ENCODE results near the gene CPNE4. TPM values are rescaled to one million over a fixed set of nuclear protein-coding genes. Genes with fewer than 3 reads are reported as not detected.

The CPNE4 gene
- total RNA-seq, 4 donors from 2014 or later: not detected

DNA sequence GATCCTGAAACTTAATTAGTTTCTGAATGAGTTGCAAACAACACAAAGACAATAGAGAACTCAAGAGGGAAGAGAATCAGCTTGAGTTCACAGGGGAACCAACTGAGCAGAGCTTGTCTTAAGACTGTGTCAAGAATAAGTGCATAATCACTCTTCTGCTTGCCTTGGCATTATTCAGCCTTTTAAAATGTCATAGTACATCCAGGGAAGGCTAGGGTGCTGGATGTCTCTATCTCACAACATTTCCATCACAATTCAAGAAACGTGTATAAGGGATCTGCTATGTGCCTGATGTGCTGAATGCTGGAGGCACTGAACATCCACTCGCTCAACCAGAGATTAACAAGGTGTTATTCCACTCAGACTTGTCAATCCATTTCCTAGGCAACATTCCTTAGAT, 122.6 kb downstream of the CPNE4 start:
- Histone ChIP-seq H3K36me3 (no peaks in the 10 kb centered on the region), H3K27ac (no peak overlapping the region), H3K4me1 (no peaks in the 10 kb centered on the region), H3K9me3 (no peaks in the 10 kb centered on the region), H3K27me3 (no peaks in the 10 kb centered on the region), H3K4me3 (no peak overlapping the region)
- no peak for DNase-seq
- no peak for TF ChIP-seq POLR2A (IDR thresholded peaks at IDR 0.05)
- intact Hi-C loops (cut with DNase I; ENCODE audit: low total_unique reads) (no loop called here), in situ Hi-C loops (cut with MboI; ENCODE audit: low sequenced_read_pairs in 4 of 4) (no loop called here)
- ATAC-seq: no peak

DNA sequence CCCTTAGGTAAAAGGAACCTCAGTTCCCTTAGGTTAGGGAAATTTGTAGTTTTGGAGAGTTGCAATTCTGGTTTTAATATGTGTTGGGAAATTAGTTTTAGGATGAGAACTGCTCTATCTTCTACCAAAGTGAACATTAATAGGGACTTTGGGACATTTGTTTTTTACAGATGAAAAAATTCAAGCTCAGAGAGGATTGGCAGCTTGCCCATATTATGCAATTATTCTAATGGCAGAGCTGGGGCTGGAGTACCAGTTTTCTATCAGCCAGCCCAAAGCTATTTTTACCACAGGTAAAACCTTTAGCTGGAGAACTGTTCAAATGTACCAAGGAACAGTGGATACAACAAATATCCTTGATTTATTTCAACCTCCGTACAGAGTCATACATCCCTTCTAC, 127.0 kb downstream of the CPNE4 start:
- Histone ChIP-seq H3K36me3 (no peaks in the 10 kb centered on the region), H3K9me3 (no peaks in the 10 kb centered on the region), H3K27me3 (no peaks in the 10 kb centered on the region), H3K27ac (no peak overlapping the region), H3K4me3 (no peak overlapping the region), H3K4me1 (no peaks in the 10 kb centered on the region)
- no peak for TF ChIP-seq POLR2A (IDR thresholded peaks at IDR 0.05)
- TF ChIP-seq, protein P1, sequence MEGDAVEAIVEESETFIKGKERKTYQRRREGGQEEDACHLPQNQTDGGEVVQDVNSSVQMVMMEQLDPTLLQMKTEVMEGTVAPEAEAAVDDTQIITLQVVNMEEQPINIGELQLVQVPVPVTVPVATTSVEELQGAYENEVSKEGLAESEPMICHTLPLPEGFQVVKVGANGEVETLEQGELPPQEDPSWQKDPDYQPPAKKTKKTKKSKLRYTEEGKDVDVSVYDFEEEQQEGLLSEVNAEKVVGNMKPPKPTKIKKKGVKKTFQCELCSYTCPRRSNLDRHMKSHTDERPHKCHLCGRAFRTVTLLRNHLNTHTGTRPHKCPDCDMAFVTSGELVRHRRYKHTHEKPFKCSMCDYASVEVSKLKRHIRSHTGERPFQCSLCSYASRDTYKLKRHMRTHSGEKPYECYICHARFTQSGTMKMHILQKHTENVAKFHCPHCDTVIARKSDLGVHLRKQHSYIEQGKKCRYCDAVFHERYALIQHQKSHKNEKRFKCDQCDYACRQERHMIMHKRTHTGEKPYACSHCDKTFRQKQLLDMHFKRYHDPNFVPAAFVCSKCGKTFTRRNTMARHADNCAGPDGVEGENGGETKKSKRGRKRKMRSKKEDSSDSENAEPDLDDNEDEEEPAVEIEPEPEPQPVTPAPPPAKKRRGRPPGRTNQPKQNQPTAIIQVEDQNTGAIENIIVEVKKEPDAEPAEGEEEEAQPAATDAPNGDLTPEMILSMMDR (IDR thresholded peaks at IDR 0.05 in 4 of 5, conservative IDR thresholded peaks at IDR 0.05 in 1 of 5): no peak
- DNase-seq (no peak), ATAC-seq (no peak)
- in situ Hi-C loops (cut with MboI; ENCODE audit: low sequenced_read_pairs in 4 of 4) (no loop called here), intact Hi-C loops (cut with DNase I; ENCODE audit: low total_unique reads) (no loop called here)

DNA sequence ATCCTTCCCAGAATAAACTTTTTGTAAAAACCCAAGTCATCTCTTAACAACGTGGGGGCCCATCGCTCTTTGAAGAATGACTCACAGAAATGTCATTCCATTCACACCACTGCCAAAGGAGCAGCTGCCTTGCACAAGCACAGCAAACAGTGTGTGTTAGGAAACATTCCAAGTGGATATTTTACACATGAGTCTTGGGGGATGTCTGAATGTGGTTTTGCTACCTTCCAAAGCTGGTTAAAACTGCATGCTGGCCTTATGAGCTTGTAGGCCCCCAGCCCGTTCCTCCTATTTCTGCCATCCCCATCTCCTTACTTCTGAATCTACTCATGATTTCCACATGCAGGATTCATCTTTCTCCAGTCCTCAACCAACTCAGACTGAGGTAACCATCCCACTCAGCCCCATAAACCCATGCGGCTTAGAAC, 130.8 kb downstream of the CPNE4 start:
- H3K36me3 ChIP-seq: no peaks in the 10 kb centered on the region
- intact Hi-C loops (cut with DNase I; ENCODE audit: low total_unique reads): no loop called here
- ATAC-seq (no peak), DNase-seq (no peak)
- TF ChIP-seq, protein P1 (IDR thresholded peaks at IDR 0.05 in 4 of 5, conservative IDR thresholded peaks at IDR 0.05 in 1 of 5): no peak
- TF ChIP-seq POLR2A (IDR thresholded peaks at IDR 0.05): no peak
- H3K9me3 ChIP-seq: no peaks in the 10 kb centered on the region
- H3K27ac ChIP-seq: no peak overlapping the region
- no peak overlapping the region for H3K4me3 ChIP-seq
- in situ Hi-C loops (cut with MboI; ENCODE audit: low sequenced_read_pairs in 4 of 4): no loop called here
- no peaks in the 10 kb centered on the region for H3K4me1 ChIP-seq
- no peaks in the 10 kb centered on the region for H3K27me3 ChIP-seq

DNA sequence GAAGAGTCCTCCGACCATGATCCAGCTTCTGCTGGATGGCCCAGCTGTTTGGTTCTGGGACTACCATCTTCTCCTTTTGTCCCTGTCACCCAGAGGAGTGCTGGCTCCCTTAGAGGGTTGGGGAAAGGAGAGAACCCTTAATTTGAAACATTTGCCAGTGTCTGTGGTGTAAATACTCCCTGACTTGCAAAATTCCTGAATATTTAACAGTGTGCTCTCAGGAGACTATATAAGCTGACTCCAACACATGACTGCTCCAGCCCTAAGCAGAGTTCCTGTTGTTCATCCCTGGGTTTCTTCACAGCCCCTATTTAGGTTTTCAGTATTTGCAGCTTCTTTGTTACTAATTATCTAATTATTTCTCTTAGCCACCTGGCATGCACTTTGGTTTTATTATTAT, 133.1 kb downstream of the CPNE4 start:
- Histone ChIP-seq H3K4me1 (no peaks in the 10 kb centered on the region), H3K36me3 (no peaks in the 10 kb centered on the region), H3K4me3 (no peak overlapping the region), H3K9me3 (no peaks in the 10 kb centered on the region), H3K27ac (no peak overlapping the region), H3K27me3 (no peaks in the 10 kb centered on the region)
- DNase-seq (no peak), ATAC-seq (no peak)
- intact Hi-C loops (cut with DNase I; ENCODE audit: low total_unique reads): no loop called here
- TF ChIP-seq POLR2A (IDR thresholded peaks at IDR 0.05): no peak
- TF ChIP-seq, protein P1 (IDR thresholded peaks at IDR 0.05 in 4 of 5, conservative IDR thresholded peaks at IDR 0.05 in 1 of 5): no peak
- in situ Hi-C loops (cut with MboI; ENCODE audit: low sequenced_read_pairs in 4 of 4): no loop called here

DNA sequence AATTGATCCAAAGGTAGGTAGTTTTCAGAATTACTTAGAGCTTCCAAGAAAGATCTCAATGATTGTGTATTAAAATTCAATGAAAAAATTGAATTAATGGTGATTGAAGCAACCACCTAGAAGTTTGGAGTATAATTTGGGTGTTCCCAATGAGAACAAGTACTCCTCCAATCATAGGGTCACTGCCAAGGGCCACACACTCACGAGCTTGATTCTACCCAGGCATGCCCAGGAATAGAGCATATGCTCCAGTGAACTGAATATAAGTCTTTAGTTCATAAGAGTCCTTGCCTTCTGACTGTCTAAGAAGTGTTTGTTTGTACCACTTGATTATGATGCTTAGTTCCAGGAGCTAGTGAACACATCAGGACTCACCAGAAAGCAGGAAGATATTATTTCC, 133.9 kb downstream of the CPNE4 start:
- no peak for ATAC-seq
- no peak overlapping the region for H3K27ac ChIP-seq
- in situ Hi-C loops (cut with MboI; ENCODE audit: low sequenced_read_pairs in 4 of 4) (no loop called here), intact Hi-C loops (cut with DNase I; ENCODE audit: low total_unique reads) (no loop called here)
- H3K4me3 ChIP-seq: no peak overlapping the region
- H3K36me3 ChIP-seq: no peaks in the 10 kb centered on the region
- TF ChIP-seq POLR2A (IDR thresholded peaks at IDR 0.05): no peak
- TF ChIP-seq, protein P1 (IDR thresholded peaks at IDR 0.05 in 4 of 5, conservative IDR thresholded peaks at IDR 0.05 in 1 of 5): no peak
- no peaks in the 10 kb centered on the region for H3K27me3 ChIP-seq
- no peak for DNase-seq
- no peaks in the 10 kb centered on the region for H3K4me1 ChIP-seq
- H3K9me3 ChIP-seq: no peaks in the 10 kb centered on the region
